GM21723 (cell line): ENCODE data around the gene MUS81.
"Not testable (repeated sequence)": the region's sequence is repeated elsewhere in the genome, so short reads cannot be mapped to it uniquely, and the experiment has no call there.

Experiments used
- ATAC-seq: cut with Tn5 transposase; IDR thresholded peaks from one replicate; pipeline ENCODE4 v1.9.1; 2021; ENCODE audit warnings: mild to moderate bottlenecking, moderate library complexity; ENCODE audit not compliant: unreplicated experiment

The MUS81 gene

DNA sequence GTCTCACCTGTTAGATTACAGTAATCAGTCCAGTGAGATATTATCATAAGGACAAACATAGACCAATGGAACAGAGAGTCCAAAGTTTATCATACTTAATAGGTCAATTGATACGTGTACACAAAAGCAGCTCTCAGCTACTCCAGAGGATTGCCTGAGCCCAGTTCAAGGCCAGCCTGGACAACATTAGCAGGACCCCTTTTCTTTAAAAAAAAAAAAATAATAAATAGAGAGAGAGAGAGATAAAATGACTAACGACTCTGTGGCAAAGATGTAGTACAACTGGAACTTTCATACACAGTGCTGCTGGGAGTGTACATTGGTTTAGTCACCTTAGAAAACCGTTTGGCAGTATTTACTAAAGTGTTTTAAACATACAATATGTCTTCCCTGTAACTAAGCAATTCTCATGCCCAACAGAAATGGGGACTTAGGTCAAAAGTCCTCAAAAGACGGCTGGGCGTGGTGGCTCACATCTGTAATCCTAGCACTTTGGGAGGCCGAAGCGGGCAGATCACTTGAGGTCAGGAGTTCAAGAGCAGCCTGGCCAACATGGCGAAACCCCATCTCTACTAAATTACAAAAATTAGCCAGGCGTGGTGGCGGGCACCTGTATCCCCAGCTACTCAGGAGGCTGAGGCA is 15.9 kb upstream of the MUS81 start:
- no peak for ATAC-seq

DNA sequence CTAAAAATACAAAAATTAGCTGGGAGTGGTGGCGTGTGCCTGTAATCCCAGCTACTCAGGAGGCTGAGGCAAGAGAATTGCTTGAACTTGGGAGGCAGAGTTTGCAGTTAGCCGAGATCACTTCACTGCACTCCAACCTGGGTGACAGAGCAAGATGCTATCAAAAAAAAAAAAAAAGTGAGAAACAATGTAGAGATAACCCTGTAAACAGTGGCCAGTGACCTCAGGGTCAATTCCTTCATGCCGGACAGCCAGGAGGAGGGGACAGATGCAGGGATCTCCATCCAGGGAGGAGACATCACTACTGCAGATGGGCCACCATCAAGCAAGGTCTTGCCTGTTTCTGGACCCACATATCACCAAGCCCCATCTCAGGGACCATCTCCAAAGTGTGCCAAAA is 12.5 kb upstream of the MUS81 start:
- ATAC-seq, result no peak

DNA sequence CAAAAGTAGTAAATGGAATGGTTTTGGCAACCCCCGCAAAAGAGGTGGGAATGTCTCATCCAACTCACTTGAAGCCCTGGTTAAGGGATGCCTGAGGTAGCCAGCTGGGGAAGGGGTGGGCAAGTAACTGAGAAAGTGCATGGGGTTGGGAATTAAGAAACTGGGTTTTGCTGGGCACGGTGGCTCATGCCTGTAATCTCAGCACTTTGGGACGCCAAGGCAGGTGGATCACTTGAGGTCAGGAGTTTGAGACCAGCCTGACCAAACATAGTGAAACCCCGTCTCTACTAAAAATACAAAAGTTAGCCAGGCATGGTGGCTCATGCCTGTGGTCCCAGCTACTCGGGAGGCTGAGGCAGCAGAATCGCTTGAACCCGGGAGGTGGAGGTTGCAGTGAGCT is 11.5 kb upstream of the MUS81 start:
- ATAC-seq, result not testable (repeated sequence)

DNA sequence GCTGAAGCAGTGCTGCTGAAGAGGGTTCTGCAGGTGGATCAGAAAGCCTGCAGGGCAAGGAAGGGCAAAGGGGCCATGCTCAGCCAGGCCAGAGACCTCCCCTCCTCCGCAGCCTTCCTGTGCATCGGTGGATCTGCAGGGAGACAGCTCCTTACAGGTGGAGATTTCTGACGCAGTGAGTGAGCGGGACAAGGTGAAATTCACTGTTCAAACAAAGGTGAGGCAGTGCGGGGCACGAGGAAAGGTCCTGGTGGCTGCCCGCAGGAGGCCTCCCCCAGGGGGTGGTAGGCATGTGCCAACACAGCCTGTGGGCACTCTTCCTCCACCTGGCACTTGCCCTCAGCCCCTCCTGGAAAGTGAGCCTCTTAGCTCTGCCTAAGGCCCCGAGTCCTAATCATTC is 10.9 kb upstream of the MUS81 start:
- ATAC-seq, result no peak

DNA sequence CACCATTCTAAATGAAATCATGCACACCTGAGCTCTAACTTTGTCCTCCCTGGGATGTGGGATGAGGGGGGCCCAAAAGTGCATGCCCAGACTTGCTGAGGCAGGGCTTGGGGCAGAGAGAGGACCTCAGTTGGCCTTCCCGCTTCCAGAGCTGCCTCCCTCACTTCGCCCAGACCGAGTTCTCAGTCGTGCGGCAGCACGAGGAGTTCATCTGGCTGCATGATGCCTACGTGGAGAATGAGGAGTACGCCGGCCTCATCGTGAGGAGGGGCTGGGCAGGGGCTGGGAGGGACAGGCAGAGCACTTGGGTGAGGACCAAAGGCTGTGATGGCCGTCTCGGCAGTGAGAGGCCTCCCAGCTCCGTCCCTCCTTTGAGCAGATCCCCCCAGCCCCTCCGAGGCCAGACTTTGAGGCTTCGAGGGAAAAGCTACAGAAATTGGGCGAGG is 10.4 kb upstream of the MUS81 start:
- no peak for ATAC-seq

DNA sequence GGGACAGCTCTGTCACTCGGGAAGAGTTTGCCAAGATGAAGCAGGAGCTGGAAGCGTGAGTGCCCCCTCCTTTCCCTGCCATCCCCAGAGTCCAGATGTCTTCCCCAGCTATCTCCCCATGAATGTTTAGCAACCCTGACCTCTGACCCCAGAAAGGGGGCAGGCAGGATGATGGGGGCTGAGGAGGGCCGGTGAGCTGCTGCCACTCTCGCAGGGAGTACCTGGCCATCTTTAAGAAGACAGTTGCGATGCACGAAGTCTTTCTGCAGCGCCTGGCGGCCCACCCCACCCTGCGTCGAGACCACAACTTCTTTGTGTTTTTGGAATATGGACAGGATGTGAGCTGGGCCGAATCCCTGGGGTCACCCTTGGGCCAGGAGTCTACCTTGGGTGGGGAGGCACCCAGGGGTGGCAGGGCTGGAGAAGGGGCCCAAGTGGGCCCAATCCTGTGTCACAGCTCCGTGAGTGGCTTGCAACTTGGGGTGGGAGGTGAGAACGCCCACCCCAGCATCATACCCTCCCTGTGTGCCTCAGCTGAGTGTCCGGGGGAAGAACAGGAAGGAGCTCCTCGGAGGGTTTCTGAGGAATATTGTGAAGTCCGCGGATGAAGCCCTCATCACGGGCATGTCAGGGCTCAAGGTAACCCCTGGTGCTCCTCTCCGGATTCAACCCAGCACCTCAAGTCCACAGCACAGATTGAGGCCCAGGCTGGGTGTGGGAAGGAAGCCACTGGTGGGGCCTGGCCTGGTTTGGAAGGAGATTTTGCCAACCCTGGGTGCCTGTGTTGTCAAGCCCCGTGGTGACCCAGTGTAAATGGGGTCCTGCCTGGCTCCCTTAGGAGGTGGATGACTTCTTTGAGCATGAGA is 9.8 kb upstream of the MUS81 start:
- ATAC-seq, result no peak

DNA sequence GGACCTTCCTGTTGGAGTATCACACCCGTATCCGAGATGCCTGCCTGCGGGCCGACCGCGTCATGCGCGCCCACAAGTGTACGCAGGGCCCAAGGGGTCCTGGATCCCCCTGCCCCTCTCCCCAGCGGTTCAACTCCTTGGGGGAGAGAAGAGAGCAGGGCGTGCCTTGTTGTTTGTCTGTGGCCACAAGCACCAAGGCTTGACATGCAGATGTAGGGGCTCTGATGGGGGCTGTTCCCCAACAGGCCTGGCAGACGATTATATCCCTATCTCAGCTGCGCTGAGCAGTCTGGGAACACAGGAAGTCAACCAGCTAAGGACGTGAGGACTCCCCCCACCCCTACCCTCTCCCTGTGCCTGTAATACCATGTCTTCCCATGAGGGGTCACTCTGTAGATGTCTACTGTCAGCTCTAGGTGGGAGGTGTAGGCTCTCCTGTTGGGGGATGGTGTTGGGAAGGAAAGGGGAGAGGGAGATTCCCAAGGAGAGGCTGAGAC is 9.1 kb upstream of the MUS81 start:
- no peak for ATAC-seq

DNA sequence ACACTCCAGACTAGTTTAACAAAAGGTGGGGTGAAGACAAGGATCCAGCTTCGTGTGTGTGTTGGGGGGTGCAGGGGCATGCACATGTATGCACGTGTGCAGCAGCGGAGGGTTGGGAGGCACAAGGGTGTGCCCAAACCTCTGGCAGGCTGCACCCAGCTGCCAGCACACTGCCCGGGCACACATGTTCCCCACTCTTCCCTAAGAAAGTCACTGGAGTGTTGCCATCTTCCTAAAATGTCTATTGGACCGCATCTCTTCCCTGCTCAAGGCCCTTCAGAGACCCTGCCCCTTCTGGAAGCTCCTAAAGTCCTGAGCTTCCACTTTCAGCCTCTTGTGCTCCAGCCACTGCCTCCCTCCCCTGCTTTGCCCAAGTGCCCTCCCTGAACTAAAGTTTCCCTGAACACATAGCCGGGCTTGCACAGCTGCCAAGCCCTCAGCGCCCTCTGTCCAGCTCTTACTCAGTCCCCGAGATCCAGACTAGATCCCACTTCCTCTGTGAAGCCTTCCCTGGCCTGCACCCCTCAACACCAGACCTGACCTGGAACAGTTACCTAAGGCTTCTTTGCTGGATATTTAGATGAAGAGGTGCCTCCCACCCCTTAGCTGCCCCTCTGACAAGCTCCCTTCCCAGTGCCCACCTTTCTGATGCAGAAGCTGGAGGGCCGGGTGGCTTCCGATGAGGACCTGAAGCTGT is 8.3 kb upstream of the MUS81 start:
- ATAC-seq, result no peak

DNA sequence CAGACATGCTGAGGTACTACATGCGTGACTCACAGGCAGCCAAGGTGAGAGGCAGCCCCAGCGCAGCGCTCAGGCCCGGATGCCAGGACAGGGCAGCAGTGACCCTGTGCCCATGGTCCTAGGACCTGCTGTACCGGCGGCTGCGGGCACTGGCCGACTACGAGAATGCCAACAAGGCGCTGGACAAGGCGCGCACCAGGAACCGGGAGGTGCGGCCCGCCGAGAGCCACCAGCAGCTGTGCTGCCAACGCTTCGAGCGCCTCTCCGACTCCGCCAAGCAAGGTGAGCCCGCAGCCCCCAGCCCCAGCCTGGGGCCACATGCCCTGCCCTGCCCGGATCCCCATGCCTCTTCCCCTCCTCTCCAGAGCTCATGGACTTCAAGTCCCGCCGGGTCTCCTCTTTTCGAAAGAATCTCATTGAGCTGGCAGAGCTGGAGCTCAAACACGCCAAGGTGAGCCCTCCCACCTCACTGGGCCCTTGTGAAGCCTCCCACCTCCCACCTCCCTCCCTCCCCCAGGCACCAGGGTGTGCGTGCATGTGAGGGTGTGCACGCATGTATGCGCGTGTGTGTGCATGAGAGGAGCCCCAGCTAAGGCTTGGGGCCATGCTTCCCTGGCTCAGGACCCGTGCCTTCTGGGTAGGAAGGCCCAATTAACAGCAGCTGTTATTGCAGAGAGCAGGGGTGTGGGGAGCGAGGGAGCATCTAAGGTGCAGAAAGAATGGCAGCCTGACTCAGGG is 7.6 kb upstream of the MUS81 start:
- ATAC-seq, result no peak

DNA sequence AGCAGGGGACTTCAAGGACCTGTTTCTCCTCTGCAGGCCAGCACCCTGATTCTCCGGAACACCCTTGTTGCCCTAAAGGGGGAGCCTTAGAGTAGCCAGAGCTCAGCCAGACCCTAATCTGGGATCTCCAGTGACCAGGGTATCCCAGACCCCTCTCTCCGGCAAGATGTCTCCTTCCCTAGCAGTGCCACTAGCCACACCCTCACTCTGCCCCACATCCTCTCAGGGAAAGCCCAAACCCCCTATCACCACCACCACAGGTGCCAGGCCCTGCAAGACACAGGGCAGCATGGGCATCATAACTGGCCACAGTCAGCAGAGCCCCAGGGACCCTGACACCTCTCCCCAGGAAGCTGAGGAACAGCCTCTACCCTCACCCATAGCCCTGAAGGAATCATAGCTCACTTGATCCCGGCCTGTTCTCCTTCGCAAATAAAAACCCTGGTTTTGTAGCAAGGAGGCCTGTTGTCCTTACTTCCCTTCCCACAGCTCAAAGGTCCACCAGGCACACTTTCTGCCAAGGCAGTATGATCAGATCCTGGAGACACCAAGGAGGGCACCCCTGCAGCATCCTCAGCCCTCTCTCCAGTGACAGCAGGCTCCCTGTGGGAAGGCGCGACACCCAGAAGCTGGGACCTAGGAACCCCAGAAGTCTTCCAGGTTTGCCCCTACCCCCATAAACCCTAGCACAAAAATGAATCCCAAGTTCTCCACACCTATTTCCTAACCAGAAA is 6.8 kb upstream of the MUS81 start:
- no peak for ATAC-seq

DNA sequence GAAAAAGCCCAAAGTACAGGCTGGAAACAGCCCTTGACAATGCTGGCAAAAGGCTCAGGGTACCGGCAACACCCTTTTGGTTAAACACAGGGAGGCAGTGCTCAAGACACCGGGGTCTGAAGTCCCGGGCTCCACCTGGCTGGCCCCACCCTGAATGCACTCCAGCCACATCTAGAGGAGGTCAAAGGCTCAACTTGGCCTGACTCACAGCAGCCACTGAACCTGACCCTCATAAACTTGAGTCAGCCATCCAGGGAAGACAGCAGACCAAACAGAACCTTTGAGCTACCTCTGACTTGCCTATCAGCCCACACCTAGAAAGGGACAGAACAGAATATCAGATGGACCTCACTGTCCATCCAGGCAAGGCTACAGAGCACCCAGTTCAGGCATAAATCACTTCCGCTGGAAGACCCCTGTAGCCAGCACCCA is 6.1 kb upstream of the MUS81 start:
- no peak for ATAC-seq

DNA sequence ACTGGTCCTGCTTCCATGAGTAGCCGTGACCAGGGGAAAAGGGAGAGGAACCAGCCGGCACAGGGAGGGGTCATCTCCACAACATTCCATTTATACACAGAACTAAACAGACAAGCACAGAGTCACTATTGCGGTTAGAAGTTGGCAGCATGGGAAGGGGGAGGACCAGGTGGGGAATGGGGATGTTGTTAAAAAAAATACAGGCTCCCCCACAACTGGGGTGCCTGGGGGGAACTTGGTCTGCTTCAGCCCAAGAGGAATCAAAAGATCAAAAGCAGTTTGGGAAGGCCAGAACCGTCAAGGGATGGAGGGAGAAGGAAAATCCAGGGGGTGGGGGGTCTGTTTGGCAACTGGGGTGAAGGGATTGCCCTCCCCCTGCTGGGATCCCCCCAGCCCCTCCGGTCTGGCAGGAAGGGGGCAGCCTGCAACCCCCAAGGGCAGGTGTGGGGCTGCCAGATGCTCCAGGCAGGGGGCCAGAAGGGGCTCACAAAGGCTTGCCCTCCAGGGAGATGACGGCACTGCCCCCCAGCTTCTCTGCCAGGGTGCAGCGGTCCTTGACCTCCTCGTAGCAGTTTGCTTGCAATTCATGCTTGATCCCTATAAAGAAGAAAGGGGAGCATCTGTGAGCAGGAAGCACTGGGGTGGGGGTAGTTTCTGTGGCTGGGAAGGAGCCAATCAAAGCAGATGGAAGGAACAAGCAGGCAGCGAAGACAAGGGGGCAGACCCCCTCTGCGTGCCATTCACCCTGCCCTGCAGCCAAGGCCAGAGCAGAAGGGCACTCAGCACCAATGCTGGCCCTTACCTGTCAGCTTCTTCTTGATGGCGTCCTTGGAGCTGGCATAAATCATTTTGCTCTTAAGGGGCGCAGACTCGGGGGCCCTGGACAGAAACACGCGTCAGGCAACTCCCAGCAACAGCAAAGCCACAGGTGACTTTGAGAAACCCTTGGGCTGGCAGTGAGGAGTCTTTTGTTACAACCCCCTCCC is 5.1 kb upstream of the MUS81 start:
- ATAC-seq, result no peak

DNA sequence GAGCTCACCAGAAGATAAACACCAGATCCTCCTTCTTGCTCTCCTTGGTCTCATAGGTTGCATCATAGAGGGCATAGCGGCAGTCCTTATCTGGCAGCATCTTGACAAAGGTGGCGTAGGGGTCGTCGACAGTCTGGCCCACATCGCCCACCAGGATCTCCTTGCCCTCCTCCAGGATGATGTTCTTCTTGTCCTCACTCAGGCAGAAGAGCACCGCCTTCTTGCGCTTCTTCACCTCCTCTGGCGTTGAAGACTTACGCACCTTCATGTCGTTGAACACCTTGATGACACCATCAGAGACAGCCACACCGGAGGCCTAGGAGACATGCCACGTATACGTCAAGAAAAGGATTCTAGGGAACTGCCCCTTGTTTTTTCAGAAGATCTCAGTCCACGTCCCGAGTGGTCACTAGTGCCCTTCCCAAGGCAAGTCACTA is 4.3 kb upstream of the MUS81 start:
- ATAC-seq, result no peak

DNA sequence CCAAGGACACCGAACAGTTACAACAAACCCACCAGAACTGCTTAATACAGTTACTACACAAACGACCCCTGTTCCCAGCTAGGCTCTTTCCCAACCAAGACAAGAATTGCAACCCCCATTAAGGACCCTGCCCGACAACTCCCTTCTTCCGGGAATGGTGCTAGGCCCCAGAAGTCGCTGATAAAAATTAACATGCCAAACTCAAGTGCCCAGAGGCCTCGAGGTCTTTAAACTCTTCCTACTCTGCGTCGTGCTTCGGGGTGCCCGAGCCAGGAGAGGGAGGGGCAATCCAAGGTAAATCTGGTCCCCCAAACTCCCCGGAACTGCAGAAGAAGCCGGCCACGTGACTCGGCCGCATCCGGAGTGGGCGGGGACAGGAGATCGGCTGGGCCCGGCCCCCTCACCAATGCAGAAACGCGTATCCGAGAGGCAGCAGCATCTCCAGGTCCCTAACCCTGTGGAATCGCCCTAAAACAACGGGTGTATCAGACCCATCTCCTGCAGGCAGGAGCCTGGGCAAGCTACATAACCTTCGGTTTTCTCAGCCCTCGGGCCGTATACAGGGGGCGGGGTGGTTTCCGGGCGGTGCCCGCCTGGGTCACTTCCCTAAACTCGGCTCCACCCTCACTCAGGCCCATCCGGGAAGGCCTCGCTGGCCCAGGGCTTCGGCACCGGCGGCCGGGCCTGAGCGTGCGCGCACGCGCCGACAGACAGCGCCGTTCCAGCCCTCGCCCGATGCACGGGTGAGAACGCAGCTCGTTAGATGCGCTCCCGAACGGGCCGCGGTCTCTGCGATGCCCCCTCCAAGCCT is 3.3 kb upstream of the MUS81 start:
- peak; percentile 34 for ATAC-seq

DNA sequence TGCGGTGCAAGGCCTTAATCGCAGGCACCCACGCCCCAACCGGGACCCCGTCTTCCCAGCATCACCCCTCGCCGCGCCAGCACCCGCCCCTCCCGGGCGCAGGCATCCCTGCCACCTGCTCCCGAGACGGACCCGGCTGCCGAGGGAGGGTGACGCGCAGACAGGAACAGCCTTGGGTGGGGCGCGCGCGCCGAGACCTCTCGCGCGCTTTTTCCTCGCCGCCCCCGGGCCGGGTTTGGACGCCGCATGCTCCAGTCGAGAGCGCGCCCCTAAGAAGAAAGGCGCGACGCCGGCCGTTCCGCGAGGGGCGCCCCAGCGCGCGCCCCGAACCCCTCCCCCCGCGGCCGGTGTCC is 2.8 kb upstream of the MUS81 start:
- no peak for ATAC-seq

DNA sequence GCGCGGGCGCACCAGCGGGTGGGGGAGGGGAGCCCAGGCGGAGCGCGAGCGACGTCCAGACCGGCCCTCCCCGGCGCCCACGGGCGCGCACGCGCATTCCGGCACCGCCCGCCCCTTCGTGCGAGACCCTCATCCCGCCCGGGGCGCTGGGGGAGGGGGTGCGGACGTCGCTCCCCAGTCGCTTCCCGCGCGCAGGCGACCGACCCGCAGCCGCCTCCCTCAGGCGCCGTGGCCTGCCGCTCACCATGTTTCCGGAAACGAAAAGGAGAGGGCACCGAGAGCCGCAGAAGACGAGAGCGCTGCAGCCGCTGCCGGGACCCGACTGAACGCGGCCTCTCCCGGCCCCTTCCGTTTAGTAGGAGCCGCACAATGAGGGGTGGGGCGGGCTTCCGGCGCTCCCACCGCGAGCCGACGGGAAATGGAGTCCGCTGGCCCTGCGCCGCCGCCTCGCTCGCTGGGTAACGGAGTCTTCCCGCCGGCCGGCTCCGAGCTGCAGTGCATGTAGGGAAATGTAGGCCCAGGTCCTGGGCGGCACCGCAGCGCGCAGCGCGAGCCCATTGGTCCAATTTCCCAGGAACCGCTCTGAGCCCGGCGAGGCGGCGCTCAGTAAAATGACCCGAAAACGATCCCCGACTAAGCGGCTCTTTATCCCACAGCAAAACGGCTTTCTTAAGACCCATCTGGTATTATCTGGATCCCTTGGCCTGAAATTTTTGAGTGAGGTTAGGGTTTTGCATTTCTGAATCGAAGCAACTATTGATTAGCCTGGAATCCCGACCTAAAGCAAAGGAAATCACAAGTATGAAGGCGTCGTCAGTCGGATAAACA is 2.2 kb upstream of the MUS81 start, which contains the start of gene CFL1:
Gene CFL1, minus strand, starts transcription at position 328 of the 828 bp plus-strand sequence. Its CDS starts 81 bp downstream, at position 247.
- ATAC-seq, result peak; percentile 47

DNA sequence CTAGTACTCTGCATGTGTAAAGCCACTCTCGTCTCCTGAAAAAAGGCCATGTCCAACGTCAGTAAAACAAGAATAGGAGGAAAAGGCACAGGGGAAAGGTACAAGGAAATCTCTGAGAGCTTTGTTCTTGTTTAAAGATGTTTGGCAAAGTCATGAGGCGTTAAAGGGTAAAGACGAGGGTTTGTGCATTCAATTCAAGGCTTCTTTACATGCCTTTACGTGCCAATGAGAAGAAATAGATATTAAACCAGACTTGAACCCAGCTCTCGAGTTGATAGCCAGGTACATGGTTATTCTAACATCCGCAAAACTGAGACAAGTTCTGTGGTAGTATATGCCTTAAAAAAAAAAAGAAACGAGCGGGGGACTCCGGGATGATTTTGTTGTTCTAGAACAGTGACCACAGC is 1.5 kb upstream of the MUS81 start:
- no peak for ATAC-seq
